Fibroblast of skin of abdomen (primary cell): ENCODE results near the gene SPRED1.

Experiments used
- DNase-seq: peaks from one replicate; pipeline ENCODE4 v3.0.0-alpha.2; 2013

The SPRED1 gene

GRCh38 chr15:38285456-38285855 lies 32.8 kb downstream of the SPRED1 start:
- DNase-seq = no peak

GRCh38 chr15:38294126-38294525 lies 41.5 kb downstream of the SPRED1 start:
- no peak for DNase-seq

- peak; percentile 21 for DNase-seq
Observed at GRCh38 chr15:38297623-38298388, 45.2 kb downstream of the SPRED1 start.

DNA sequence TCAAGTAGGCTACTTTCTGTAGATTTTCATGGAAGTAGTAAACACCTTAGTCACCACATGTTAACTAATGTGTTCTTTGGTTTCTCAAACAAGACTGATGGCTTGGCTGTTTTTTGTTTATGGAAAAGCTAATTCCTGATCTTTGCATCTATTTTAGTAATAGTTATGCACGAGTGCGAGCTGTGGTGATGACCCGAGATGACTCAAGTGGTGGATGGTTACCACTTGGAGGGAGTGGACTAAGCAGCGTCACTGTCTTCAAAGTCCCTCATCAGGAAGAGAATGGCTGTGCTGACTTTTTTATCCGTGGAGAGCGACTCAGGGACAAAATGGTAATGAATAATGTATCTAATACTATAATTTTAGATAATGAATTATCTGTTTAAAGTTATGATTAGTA lies 46.6 kb downstream of the SPRED1 start:
- DNase-seq = peak; percentile 52

- peak; percentile 70 for DNase-seq
Observed at GRCh38 chr15:38300395-38300794, 47.8 kb downstream of the SPRED1 start.

- no peak for DNase-seq
Observed at GRCh38 chr15:38304481-38304880, 51.8 kb downstream of the SPRED1 start.

DNA sequence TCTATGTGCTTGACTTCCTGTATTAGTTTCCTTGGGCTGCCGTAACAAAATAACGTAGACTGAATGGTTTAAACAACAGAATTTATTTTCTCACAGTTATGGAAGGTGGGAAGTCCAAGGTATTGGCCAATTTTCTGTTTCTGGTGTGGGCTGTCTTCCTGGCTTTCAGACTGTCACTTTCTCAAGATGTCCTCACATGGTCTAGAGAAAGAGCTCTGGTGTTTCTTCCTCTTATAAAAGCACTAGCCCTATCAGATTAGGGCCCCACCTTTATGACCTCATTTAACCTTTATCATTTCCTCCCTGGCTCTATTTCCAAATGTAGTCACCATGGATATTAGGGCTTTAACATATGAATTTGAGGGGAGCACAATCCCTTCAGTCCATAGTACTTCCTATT lies 54.6 kb downstream of the SPRED1 start:
- no peak for DNase-seq

DNA sequence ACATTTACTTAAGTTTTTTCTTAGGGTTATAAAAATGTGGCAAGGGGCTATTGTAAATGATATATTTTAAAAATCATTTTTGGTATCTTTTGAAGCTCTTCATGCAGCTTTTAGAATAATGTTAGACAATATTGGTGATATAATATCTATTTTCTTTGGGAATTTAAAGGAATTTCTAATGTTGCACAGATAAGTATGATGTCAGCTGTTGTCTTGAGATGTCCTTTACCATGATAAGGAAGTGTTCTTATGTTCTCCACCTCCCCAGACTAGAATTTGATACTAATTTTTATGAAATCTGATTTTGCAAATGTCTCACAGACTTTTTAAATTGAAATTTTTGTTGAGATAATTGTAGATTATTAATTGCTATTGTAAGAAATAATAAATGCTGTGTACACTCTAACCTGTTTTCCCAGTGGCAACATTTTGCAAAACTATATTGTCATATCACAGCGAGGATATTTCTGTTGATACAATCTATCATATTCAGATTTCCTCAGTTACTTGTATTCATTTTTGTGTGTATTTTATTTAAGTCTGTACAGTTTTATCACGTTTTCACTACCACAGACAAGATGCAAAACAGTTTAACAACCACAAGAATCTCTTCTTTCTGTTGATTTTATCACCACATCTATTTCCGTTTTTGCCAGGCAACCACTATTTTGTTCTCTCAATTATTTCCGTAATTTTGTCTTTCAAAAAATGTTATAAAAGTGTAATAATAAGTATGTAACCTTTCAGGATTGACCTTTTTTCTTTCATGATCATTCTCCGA lies 55.4 kb downstream of the SPRED1 start:
- no peak for DNase-seq

DNA sequence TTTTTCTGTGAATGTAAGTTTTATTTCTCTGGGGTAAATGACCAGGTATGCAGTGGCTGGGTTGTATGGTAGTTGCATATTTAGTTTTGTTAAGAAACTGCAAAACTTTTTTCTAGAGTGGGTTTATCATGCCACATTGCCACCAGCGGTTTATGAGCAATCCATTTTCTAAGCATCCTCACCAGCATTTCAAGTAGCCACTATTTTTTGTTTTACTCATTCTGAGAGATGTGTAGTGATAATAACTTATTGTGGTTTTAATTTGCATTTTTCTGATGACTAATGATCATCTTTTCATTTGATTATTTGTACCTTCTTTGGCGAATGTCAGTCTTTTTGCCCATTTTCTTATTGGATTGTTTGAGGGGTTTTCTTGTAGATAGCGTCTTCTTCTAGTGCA lies 56.2 kb downstream of the SPRED1 start:
- no peak for DNase-seq

DNA sequence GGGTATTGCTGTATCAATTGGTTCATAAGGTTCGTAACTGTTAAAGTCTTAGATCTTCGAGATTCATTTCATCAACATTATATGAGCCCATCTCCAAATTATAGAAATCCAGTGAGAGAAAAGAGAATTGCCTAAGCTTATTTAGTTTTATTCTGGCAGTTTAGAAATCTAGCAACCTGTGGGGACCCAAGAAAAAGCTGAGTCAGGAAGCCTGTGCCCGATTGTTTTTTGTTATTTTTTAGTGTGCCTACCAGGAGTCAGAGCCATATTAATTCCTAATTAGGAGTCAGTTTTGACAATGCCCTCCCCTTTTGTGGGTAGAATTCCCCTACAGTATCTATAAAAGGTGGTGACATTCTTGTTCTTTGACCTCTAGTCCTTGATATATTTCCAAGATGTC lies 59.6 kb downstream of the SPRED1 start:
- no peak for DNase-seq

GRCh38 chr15:38316311-38316710 lies 63.7 kb downstream of the SPRED1 start:
- DNase-seq = peak; percentile 22

DNA sequence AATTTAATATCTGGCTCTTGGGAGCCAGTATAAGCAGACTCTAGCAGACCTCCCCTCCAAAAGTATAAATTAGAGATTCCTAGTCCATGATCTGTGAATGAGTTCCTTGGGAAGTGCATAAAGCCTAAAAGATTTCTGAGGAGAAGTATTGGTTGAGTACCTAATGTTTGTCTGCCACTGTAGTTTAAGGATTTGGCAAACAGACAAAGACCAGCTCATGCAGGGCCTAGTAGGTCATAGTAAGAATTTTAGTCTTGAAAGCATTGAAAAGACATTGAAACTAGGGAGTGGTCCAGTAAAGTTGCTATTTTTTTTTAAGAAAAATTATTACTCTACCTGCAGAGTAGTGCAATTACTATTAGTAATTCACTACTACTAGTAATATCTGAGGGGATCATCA lies 67.5 kb downstream of the SPRED1 start:
- DNase-seq = peak; percentile 20

- no peak for DNase-seq
Observed at GRCh38 chr15:38320866-38321265, 68.2 kb downstream of the SPRED1 start.

DNA sequence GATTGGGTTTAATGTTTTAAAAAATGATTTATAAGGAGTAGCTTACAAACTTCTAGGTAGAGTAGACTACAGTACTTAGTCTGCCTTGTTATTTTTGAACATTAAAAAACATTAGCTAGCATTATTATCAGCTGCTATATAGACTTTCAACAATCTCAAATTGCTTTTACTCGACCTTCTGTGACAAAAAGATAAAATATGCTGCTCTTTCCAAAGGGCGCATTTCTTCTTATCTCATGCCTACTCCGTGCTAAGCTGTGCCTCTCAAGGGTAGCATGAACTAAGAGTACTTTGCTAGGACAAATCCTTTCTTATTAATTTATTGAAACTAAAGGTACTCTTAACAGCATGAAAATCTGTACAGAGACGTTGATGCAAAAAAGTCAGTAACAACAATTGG lies 71.3 kb downstream of the SPRED1 start:
- no peak for DNase-seq

DNA sequence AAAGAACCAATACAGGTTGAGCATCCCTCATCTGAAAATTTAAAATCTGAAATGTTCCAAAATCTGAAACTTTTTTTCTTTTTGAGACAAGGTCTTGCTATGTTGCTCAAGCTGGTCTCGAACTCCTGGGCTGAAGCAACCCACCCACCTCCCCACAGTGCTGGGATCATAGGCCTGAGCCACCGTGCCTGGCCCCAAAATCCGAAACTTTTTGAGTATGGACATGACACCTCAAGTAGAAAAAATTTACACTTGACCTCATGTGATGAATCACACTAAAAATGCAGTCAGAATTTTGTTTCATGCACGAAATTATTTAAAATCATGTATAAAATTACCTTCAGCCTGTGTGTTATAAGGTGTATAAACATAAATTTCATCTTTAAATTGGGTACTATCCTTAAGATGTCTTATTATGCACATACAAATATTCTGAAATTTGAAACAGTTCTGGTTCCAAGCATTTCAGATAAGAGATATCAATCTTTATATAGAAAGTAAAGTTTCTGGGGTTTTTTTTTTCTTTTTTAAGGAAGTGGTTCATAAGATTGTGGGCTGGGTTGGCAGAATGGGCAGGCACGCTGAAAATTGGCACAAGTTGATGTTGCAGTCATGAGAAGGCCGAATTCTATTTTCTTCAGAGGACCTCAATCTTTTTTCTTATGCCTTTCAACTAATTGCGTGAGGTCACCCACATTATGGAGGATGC lies 72.5 kb downstream of the SPRED1 start:
- DNase-seq = no peak

GRCh38 chr15:38325648-38325990 lies 73.0 kb downstream of the SPRED1 start:
- DNase-seq = no peak

DNA sequence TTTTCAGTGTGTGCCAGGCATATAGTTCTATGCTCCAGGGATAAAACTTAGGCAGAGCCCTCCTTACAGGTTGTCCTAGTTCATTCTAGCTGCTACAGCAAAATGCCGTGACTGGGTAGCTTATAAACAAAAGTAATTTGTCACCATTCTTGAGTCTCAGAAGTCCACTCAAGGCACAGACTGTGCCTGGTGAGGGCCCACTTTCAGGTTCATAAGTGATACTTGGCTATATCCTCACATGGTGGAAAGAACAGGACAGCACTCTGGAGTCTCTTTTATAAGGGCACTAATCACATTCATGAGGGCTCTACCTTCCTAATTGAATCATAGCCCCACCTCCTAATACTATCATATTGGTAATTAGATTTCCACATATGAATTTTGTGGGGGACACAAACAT lies 80.1 kb downstream of the SPRED1 start:
- no peak for DNase-seq

- no peak for DNase-seq
Observed at GRCh38 chr15:38335116-38335515, 82.5 kb downstream of the SPRED1 start.

DNA sequence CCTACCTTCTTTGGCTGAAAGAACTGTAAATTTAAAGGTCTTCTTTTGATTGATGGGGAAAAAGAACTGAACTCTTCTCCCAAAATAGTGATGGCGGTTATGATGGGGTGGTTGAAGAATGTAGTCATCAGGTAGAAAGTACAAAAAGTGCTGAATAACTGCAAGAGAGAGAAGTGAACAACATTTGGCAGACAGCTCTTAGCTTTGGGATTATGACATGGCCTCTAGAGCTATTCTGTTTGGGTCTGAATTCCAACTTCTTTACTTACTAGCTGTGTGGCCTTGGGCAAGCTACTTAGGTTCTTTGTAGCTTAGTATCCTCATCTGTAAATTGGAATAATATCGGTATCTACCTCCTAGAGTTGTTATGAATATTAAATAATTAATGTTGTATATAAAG lies 91.7 kb downstream of the SPRED1 start:
- no peak for DNase-seq

DNA sequence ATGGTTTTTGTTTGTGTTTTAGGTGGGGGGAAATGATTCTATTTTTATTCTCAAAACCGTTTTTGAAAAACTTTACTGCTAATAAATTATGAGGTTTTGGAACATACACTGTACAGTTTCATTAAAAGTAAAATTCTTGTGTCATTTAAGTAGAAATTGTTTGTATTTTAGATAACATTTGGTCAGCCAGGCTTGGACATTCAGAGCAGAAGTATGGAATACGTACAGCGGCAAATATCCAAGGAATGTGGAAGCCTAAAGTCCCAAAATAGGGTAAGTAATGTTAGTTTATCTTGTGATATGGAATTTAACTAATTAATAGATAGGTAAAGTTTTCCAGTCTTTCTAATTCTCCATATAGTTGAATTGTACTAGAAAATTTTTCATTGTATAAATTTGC lies 96.6 kb downstream of the SPRED1 start:
- DNase-seq = peak; percentile 38

DNA sequence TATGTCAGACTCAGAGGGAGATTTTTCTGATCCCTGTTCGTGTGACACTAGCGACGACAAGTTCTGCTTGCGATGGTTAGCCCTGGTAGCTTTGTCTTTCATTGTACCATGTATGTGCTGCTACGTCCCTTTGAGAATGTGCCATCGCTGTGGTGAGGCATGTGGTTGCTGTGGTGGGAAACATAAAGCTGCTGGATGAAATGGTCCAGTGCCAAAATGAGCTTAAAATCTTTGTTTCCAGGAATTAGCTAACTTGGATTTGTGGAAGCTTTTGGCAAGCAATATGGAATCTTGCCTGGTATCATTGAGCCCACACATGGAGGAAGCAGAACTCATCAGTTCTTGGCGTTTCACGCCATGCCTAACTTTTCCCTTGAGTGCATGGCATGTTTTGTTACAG lies 98.8 kb downstream of the SPRED1 start:
- DNase-seq = peak; percentile 40

- DNase-seq = peak; percentile 76
Observed at GRCh38 chr15:38354315-38354929, 101.8 kb downstream of the SPRED1 start.

GRCh38 chr15:38362355-38362754 lies 109.7 kb downstream of the SPRED1 start:
- no peak for DNase-seq
